Liver (tissue), 9 donors: Measurements from ENCODE around the gene FRK. TPM values are rescaled to one million over a fixed set of nuclear protein-coding genes. Genes with fewer than 3 reads are reported as not detected.

ENCODE experiments used
- DNase-seq: peaks from one replicate; pipeline ENCODE4 v3.0.0-alpha.2; 2017; ENCODE audit warnings: low spot score
- H3K27ac ChIP-seq, 2 donors: one replicate each; pipeline ENCODE4 v1.7.0; 2013; ENCODE audit warnings: inconsistent platforms in 2 of 2, low read length in 2 of 2, control low read depth in 1 of 2, low read depth in 1 of 2, mild to moderate bottlenecking in 1 of 2
- H3K27me3 ChIP-seq, 4 donors: one replicate each; pipeline versions ENCODE4 v1.6.1 to v1.7.0; 2013; ENCODE audit warnings: low read length in 3 of 4, inconsistent platforms in 1 of 4, mild to moderate bottlenecking in 1 of 4, moderate library complexity in 1 of 4; ENCODE audit not compliant: control insufficient read depth in 4 of 4, insufficient read depth in 4 of 4
- H3K36me3 ChIP-seq, 4 donors: one replicate each; pipeline versions ENCODE4 v1.6.1 to v1.7.0; 2013; ENCODE audit warnings: low read length in 3 of 4, mild to moderate bottlenecking in 3 of 4, low read depth in 1 of 4, moderate library complexity in 1 of 4; ENCODE audit not compliant: control insufficient read depth in 4 of 4, insufficient read depth in 3 of 4
- H3K4me1 ChIP-seq, 4 donors: one replicate each; pipeline versions ENCODE4 v1.6.1 to v1.7.0; 2013; ENCODE audit warnings: low read length in 3 of 4, mild to moderate bottlenecking in 3 of 4, moderate library complexity in 1 of 4; ENCODE audit not compliant: control insufficient read depth in 4 of 4, insufficient read depth in 4 of 4
- H3K4me3 ChIP-seq, 3 donors: one replicate each; pipeline versions ENCODE4 v1.6.1 to v1.7.0; 2013; ENCODE audit warnings: low read length in 3 of 3, control low read depth in 1 of 3, low read depth in 1 of 3, mild to moderate bottlenecking in 1 of 3
- H3K9ac ChIP-seq, 2 donors: one replicate each; pipeline ENCODE4 v1.7.0; 2013; ENCODE audit warnings: low read length in 2 of 2, mild to moderate bottlenecking in 2 of 2, moderate library complexity in 2 of 2, control low read depth in 1 of 2, low read depth in 1 of 2
- H3K9me3 ChIP-seq, 4 donors: one replicate each; pipeline versions ENCODE4 v1.6.1 to v1.7.0; 2013; ENCODE audit warnings: low read length in 3 of 4; ENCODE audit not compliant: control insufficient read depth in 4 of 4
- ATF3 ChIP-seq: IDR thresholded peaks from 2 replicates; pipeline ENCODE4 v1.6.1; 2016; ENCODE audit warnings: antibody characterized with exemption
- CTCF ChIP-seq: fragments of 150-350 bp; IDR thresholded peaks from 2 replicates; pipeline ENCODE4 v1.5.1; 2017; ENCODE audit warnings: improper control_type of control experiment, low read depth, low read length; ENCODE audit not compliant: missing input control
- EGR1 ChIP-seq, 2 donors: IDR thresholded peaks; 2 replicates each; pipeline ENCODE4 v1.6.1; 2016 to 2018; ENCODE audit warnings: antibody characterized with exemption in 2 of 2, low read depth in 2 of 2
- FOXA1 ChIP-seq: IDR thresholded peaks from 2 replicates; pipeline ENCODE4 v1.6.1; 2016; ENCODE audit warnings: antibody characterized with exemption
- FOXA2 ChIP-seq: IDR thresholded peaks from 2 replicates; pipeline ENCODE4 v1.6.1; 2016; ENCODE audit warnings: antibody characterized with exemption
- HNF4A ChIP-seq, 2 donors: conservative IDR thresholded peaks; 2 replicates each; pipeline ENCODE4 v1.6.1; 2016; ENCODE audit warnings: antibody characterized with exemption in 2 of 2, mild to moderate bottlenecking in 2 of 2
- HNF4G ChIP-seq: IDR thresholded peaks from 2 replicates; pipeline ENCODE4 v1.6.1; 2016; ENCODE audit warnings: antibody characterized with exemption
- JUND ChIP-seq, 2 donors: IDR thresholded peaks; 2 replicates each; pipeline ENCODE4 v1.6.1; 2016; ENCODE audit warnings: antibody characterized with exemption in 2 of 2
- MAX ChIP-seq: IDR thresholded peaks from 2 replicates; pipeline ENCODE4 v1.6.1; 2016; ENCODE audit warnings: antibody characterized with exemption
- NR2F2 ChIP-seq: IDR thresholded peaks from 2 replicates; pipeline ENCODE4 v1.6.1; 2016; ENCODE audit warnings: antibody characterized with exemption
- RAD21 ChIP-seq, 2 donors: IDR thresholded peaks; 2 replicates each; pipeline ENCODE4 v1.6.1; 2016; ENCODE audit warnings: antibody characterized with exemption in 2 of 2, mild to moderate bottlenecking in 2 of 2
- REST ChIP-seq: IDR thresholded peaks from 2 replicates; pipeline ENCODE4 v1.6.1; 2016; ENCODE audit warnings: antibody characterized with exemption, mild to moderate bottlenecking
- RXRA ChIP-seq, 2 donors: IDR thresholded peaks; 2 replicates each; pipeline ENCODE4 v1.6.1; 2017 to 2018; ENCODE audit warnings: antibody characterized with exemption in 2 of 2, mild to moderate bottlenecking in 1 of 2
- TAF1 ChIP-seq: conservative IDR thresholded peaks from 2 replicates; pipeline ENCODE4 v1.6.1; 2016; ENCODE audit warnings: antibody characterized with exemption, mild to moderate bottlenecking
- YY1 ChIP-seq: IDR thresholded peaks from 2 replicates; pipeline ENCODE4 v1.6.1; 2016; ENCODE audit warnings: antibody characterized with exemption, mild to moderate bottlenecking
- WGBS: extraction: QIAGEN DNeasy Blood & Tissue Kit; methylation state at CpG from one replicate; pipeline ENCODE4 v1.1.7; 2013; 5-methylcytosine and 5-hydroxymethylcytosine counted together
- polyA plus RNA-seq, 2 donors: library from polyadenylated mRNA; stranded (reverse) in 1 of 2; unstranded in 1 of 2; fragments of 200-250 nt in 1 of 2; fragments of >200 nt in 1 of 2; fragmentation: Nextera tagmentation in 1 of 2; extraction: Ambion mirVana in 1 of 2; gene quantifications; one replicate each; pipeline versions ENCODE4 v1.2.1 to v1.2.3, GENCODE V29; 2013 to 2015
- total RNA-seq, 2 donors: library from RNA; depleted of rRNA; stranded (reverse); fragments of >200 nt; gene quantifications; one replicate each; pipeline ENCODE4 v1.2.3, GENCODE V29; 2014
- donor health status: healthy.
- donor health status: healthy.
- donor health status: healthy.
- donor health status: healthy.
- donor health status: healthy.

Gene FRK
- total and polyA plus RNA-seq, 4 donors = 3.6 to 26.8 (median 5.3) TPM

- DNase-seq = no peak
- Histone ChIP-seq H3K9me3 (no peaks in the 10 kb centered on the region), H3K4me3 (no peak overlapping the region), H3K4me1 (peaks cover 0 to 5% (median 2%) of the 10 kb centered on the region in 4 donors), H3K9ac (no peak overlapping the region), H3K27me3 (no peaks in the 10 kb centered on the region), H3K36me3 (peaks cover 0 to 1% (median 0%) of the 10 kb centered on the region in 4 donors), H3K27ac (no peak overlapping the region)
- TF ChIP-seq REST (no peak), EGR1 (IDR thresholded peaks at IDR 0.05; ENCODE audit: low read depth in 2 of 2) (no peak), TAF1 (no peak), FOXA1 (no peak), YY1 (no peak), HNF4A (conservative IDR thresholded peaks at IDR 0.05) (no peak), RXRA (IDR thresholded peaks at IDR 0.05) (no peak), ATF3 (no peak), CTCF (no peak), NR2F2 (no peak), JUND (IDR thresholded peaks at IDR 0.05) (no peak)
Measured at GRCh38 chr6:116088946-116089345, 28.3 kb upstream of the FRK start.

GRCh38 chr6:116087437-116088027 is 26.8 kb upstream of the FRK start:
- Histone ChIP-seq H3K4me1 (peaks cover 0 to 8% (median 3%) of the 10 kb centered on the region in 4 donors), H3K27ac (no peak overlapping the region), H3K9ac (no peak overlapping the region), H3K27me3 (no peaks in the 10 kb centered on the region), H3K36me3 (peaks cover 0 to 1% (median 0%) of the 10 kb centered on the region in 4 donors), H3K4me3 (no peak overlapping the region), H3K9me3 (no peaks in the 10 kb centered on the region)
- no peak for DNase-seq
- 65% methylated on average over 4 of the region's 4 CpGs for WGBS
- TF ChIP-seq FOXA2 (no peak), YY1 (no peak), REST (no peak), HNF4G (no peak), HNF4A (conservative IDR thresholded peaks at IDR 0.05) (no peak), MAX (no peak), TAF1 (no peak), RAD21 (IDR thresholded peaks at IDR 0.05) (no peak), ATF3 (no peak), JUND (IDR thresholded peaks at IDR 0.05) (no peak), NR2F2 (no peak), CTCF (no peak)
